ENCODE results near the gene RSAD1. TPM values are rescaled to one million over a fixed set of nuclear protein-coding genes. Genes with fewer than 3 reads are reported as not detected.

Gene RSAD1
- total RNA-seq, 2 experiments from 2014 or later = 39.2 to 40.4 TPM

- Mint-ChIP-seq H3K4me1 (ENCODE audit: low read depth) (peaks cover 25% of the 10 kb centered on the region), H3K27me3 (ENCODE audit: low read depth) (peaks cover 5% of the 10 kb centered on the region), H3K4me3 (peak overlapping the region; percentile 78), H3K9me3 (no peaks in the 10 kb centered on the region), H3K36me3 (ENCODE audit: low read depth) (peaks cover 12% of the 10 kb centered on the region), H3K27ac (peak overlapping the region; percentile 76)
- intact Hi-C loops (cut with micrococcal nuclease) = loop anchor here (1.0 to 5.0 kb wide), 6 partner anchors 31 to 363 kb away; partner anchors contain the start of genes ANKRD40, LRRC59 and XYLT2
- CTCF ChIA-PET = interaction anchor here (0.6 to 3.0 kb wide), 22 partner anchors 9 to 216 kb away, joined by 3 to 15 read pairs (median 4); partner anchors contain the start of genes CACNA1G, LRRC59 and SPATA20
- DNase-seq = peak; percentile 76
Measured at GRCh38 chr17:50479522-50480141, 972 bp downstream of the RSAD1 start.

GRCh38 chr17:50480142-50480764 lies 1.6 kb downstream of the RSAD1 start:
- no peak for DNase-seq
- CTCF ChIA-PET = interaction anchor here (0.8 to 3.0 kb wide), 9 partner anchors 10 to 118 kb away, joined by 3 to 15 read pairs (median 7); partner anchors contain the start of gene LRRC59
- Mint-ChIP-seq H3K36me3 (ENCODE audit: low read depth) (peaks cover 12% of the 10 kb centered on the region), H3K9me3 (no peaks in the 10 kb centered on the region), H3K4me1 (ENCODE audit: low read depth) (peaks cover 25% of the 10 kb centered on the region), H3K4me3 (peak overlapping the region; percentile 78), H3K27ac (no peak overlapping the region), H3K27me3 (ENCODE audit: low read depth) (peaks cover 5% of the 10 kb centered on the region)
- intact Hi-C loops (cut with micrococcal nuclease) = loop anchor here (5.0 kb wide), 1 partner anchor 362 kb away; no protein-coding TSS in a partner anchor

- Mint-ChIP-seq H3K4me3 (no peak overlapping the region), H3K27ac (no peak overlapping the region), H3K36me3 (ENCODE audit: low read depth) (peaks cover 15% of the 10 kb centered on the region), H3K4me1 (ENCODE audit: low read depth) (peaks cover 25% of the 10 kb centered on the region), H3K27me3 (ENCODE audit: low read depth) (peaks cover 5% of the 10 kb centered on the region), H3K9me3 (no peaks in the 10 kb centered on the region)
- CTCF ChIA-PET = interaction anchor here (0.9 to 1.3 kb wide), 5 partner anchors 21 to 145 kb away, joined by 3 to 8 read pairs (median 6); no protein-coding TSS in a partner anchor
- DNase-seq = no peak
- intact Hi-C loops (cut with micrococcal nuclease) = loop anchor here (5.0 kb wide), 1 partner anchor 361 kb away; no protein-coding TSS in a partner anchor
Measured at GRCh38 chr17:50480854-50481490, 2.3 kb downstream of the RSAD1 start.

GRCh38 chr17:50481648-50482047 lies 3.0 kb downstream of the RSAD1 start:
- intact Hi-C loops (cut with micrococcal nuclease) = loop anchor here (1.0 to 5.0 kb wide), 7 partner anchors 20 to 361 kb away; partner anchors contain the start of gene SPATA20
- Mint-ChIP-seq H3K9me3 (no peaks in the 10 kb centered on the region), H3K36me3 (ENCODE audit: low read depth) (peaks cover 15% of the 10 kb centered on the region), H3K27me3 (ENCODE audit: low read depth) (peaks cover under 1% of the 10 kb centered on the region), H3K27ac (no peak overlapping the region), H3K4me3 (no peak overlapping the region), H3K4me1 (ENCODE audit: low read depth) (peaks cover 25% of the 10 kb centered on the region)
- CTCF ChIA-PET = interaction anchor here (0.6 to 1.8 kb wide), 10 partner anchors 20 to 146 kb away, joined by 3 to 13 read pairs (median 4); partner anchors contain the start of gene ACSF2
- no peak for DNase-seq

- DNase-seq = no peak
- H3K27me3 Mint-ChIP-seq (ENCODE audit: low read depth) = no peaks in the 10 kb centered on the region
- peaks cover 15% of the 10 kb centered on the region for H3K36me3 Mint-ChIP-seq (ENCODE audit: low read depth)
- no peak overlapping the region for H3K27ac Mint-ChIP-seq
- no peaks in the 10 kb centered on the region for H3K9me3 Mint-ChIP-seq
- no peak overlapping the region for H3K4me3 Mint-ChIP-seq
- intact Hi-C loops (cut with micrococcal nuclease) = loop anchor here (1.0 to 5.0 kb wide), 7 partner anchors 19 to 360 kb away; partner anchors contain the start of gene SPATA20
- CTCF ChIA-PET = interaction anchor here (0.6 to 1.8 kb wide), 12 partner anchors 20 to 397 kb away, joined by 3 to 13 read pairs (median 4); partner anchors contain the start of gene ACSF2
- H3K4me1 Mint-ChIP-seq (ENCODE audit: low read depth) = peaks cover 25% of the 10 kb centered on the region
Measured at GRCh38 chr17:50482110-50482509, 3.5 kb downstream of the RSAD1 start.

GRCh38 chr17:50482516-50482915 lies 3.9 kb downstream of the RSAD1 start:
- CTCF ChIA-PET = interaction anchor here (0.6 to 2.4 kb wide), 14 partner anchors 14 to 396 kb away, joined by 3 to 13 read pairs (median 4); partner anchors contain the start of genes ACSF2, CHAD and COL1A1
- peak overlapping the region; percentile 46 for H3K27ac Mint-ChIP-seq

GRCh38 chr17:50483266-50483665 lies 4.6 kb downstream of the RSAD1 start:
- no peaks in the 10 kb centered on the region for H3K27me3 Mint-ChIP-seq (ENCODE audit: low read depth)
- H3K9me3 Mint-ChIP-seq = no peaks in the 10 kb centered on the region
- no peak overlapping the region for H3K4me3 Mint-ChIP-seq
- CTCF ChIA-PET = interaction anchor here (0.6 to 2.4 kb wide), 19 partner anchors 9 to 395 kb away, joined by 3 to 13 read pairs (median 4); partner anchors contain the start of genes ACSF2 and COL1A1
- H3K36me3 Mint-ChIP-seq (ENCODE audit: low read depth) = peaks cover 17% of the 10 kb centered on the region
- DNase-seq = no peak
- peak overlapping the region; percentile 30 for H3K27ac Mint-ChIP-seq
- intact Hi-C loops (cut with micrococcal nuclease) = loop anchor here (5.0 kb wide), 1 partner anchor 359 kb away; no protein-coding TSS in a partner anchor
- peaks cover 27% of the 10 kb centered on the region for H3K4me1 Mint-ChIP-seq (ENCODE audit: low read depth)

More at GRCh38 chr17:50482516-50482915, 3.9 kb downstream of the RSAD1 start:
- Mint-ChIP-seq H3K36me3 (ENCODE audit: low read depth) (peaks cover 17% of the 10 kb centered on the region), H3K4me1 (ENCODE audit: low read depth) (peaks cover 27% of the 10 kb centered on the region), H3K4me3 (no peak overlapping the region), H3K27me3 (ENCODE audit: low read depth) (no peaks in the 10 kb centered on the region), H3K9me3 (no peaks in the 10 kb centered on the region)
- intact Hi-C loops (cut with micrococcal nuclease) = loop anchor here (1.0 to 5.0 kb wide), 7 partner anchors 19 to 360 kb away; partner anchors contain the start of gene SPATA20
- DNase-seq = peak; percentile 86

GRCh38 chr17:50484386-50485155 lies 5.9 kb downstream of the RSAD1 start:
- CTCF ChIA-PET = interaction anchor here (0.6 to 2.4 kb wide), 13 partner anchors 9 to 357 kb away, joined by 3 to 11 read pairs (median 4); no protein-coding TSS in a partner anchor
- intact Hi-C loops (cut with micrococcal nuclease) = loop anchor here (5.0 kb wide), 1 partner anchor 358 kb away; no protein-coding TSS in a partner anchor
- no peaks in the 10 kb centered on the region for H3K9me3 Mint-ChIP-seq
- H3K27me3 Mint-ChIP-seq (ENCODE audit: low read depth) = no peaks in the 10 kb centered on the region
- H3K27ac Mint-ChIP-seq = no peak overlapping the region
- no peak overlapping the region for H3K4me3 Mint-ChIP-seq
- H3K4me1 Mint-ChIP-seq (ENCODE audit: low read depth) = peaks cover 22% of the 10 kb centered on the region
- H3K36me3 Mint-ChIP-seq (ENCODE audit: low read depth) = peaks cover 16% of the 10 kb centered on the region
- DNase-seq = no peak

- Mint-ChIP-seq H3K9me3 (no peaks in the 10 kb centered on the region), H3K4me1 (ENCODE audit: low read depth) (peaks cover 8% of the 10 kb centered on the region), H3K4me3 (no peak overlapping the region), H3K27me3 (ENCODE audit: low read depth) (no peaks in the 10 kb centered on the region), H3K36me3 (ENCODE audit: low read depth) (peaks cover 14% of the 10 kb centered on the region), H3K27ac (peak overlapping the region; percentile 61)
- CTCF ChIA-PET = interaction anchor here (1.0 to 1.3 kb wide), 2 partner anchors 13 to 136 kb away, joined by 3 to 5 read pairs; no protein-coding TSS in a partner anchor
- intact Hi-C loops (cut with micrococcal nuclease) = loop anchor here (1.0 kb wide), 1 partner anchor 24 kb away; no protein-coding TSS in a partner anchor
- DNase-seq = peak; percentile 36
Measured at GRCh38 chr17:50487213-50488096, 8.8 kb downstream of the RSAD1 start.

- Mint-ChIP-seq H3K4me1 (ENCODE audit: low read depth) (peaks cover 8% of the 10 kb centered on the region), H3K27me3 (ENCODE audit: low read depth) (no peaks in the 10 kb centered on the region), H3K4me3 (no peak overlapping the region), H3K9me3 (no peaks in the 10 kb centered on the region), H3K36me3 (ENCODE audit: low read depth) (peaks cover 6% of the 10 kb centered on the region), H3K27ac (no peak overlapping the region)
- CTCF ChIA-PET = interaction anchor here (0.7 kb wide), 1 partner anchor 15 kb away, joined by 3 read pairs; no protein-coding TSS in a partner anchor
- intact Hi-C loops (cut with micrococcal nuclease) = no loop called here
- no peak for DNase-seq
Measured at GRCh38 chr17:50488880-50489279, 10.2 kb downstream of the RSAD1 start.

All from activated naive CD4-positive, alpha-beta T cell treated with anti-CD3 and anti-CD28 coated beads for 36 hours (primary cell).